ENCODE data around the gene LPIN1.
A peak's percentile ranks its signal among the peaks of the same experiment; 100 is the strongest.

Gene LPIN1

DNA sequence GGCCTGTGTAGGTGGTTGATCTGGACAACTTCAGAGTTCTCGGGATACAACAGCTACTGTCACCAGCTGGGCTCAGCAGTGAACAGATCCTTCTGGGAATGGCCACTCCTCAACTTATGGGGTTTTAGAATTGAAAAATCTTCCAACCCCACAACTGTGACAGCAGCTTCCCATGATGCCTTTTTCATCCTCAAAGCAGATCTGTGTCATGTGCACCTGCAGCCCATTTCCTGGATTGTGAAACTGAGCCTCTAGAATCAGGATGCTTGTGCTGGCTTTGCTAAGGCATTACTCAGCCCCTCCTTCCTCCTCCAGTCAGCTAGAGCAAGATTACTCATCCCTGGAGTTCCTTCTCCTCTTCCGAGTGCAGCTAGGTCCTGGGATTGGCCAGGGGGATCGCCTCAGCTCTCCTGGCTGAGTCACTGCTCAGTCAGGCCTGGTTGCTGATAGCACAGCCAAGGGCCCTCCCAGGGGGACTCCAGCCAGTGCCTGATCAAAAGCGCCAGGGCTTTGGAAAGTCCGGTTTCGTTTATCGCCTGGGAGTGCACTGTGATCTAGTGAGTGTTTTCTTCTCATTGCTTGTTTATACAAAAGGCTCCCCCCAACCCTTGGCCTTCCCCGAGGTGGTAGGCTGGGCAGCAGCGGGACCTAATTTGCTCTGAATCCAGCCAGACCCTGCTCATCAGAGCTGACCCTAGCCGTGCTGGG lies 2.4 kb upstream of the LPIN1 start:
- peak; percentile 98 for DNase-seq (ENCODE audit: low read depth)
- H3K4me3 ChIP-seq (ENCODE audit: low read depth, low read length), result no peak overlapping the region
- TF ChIP-seq, protein P1, sequence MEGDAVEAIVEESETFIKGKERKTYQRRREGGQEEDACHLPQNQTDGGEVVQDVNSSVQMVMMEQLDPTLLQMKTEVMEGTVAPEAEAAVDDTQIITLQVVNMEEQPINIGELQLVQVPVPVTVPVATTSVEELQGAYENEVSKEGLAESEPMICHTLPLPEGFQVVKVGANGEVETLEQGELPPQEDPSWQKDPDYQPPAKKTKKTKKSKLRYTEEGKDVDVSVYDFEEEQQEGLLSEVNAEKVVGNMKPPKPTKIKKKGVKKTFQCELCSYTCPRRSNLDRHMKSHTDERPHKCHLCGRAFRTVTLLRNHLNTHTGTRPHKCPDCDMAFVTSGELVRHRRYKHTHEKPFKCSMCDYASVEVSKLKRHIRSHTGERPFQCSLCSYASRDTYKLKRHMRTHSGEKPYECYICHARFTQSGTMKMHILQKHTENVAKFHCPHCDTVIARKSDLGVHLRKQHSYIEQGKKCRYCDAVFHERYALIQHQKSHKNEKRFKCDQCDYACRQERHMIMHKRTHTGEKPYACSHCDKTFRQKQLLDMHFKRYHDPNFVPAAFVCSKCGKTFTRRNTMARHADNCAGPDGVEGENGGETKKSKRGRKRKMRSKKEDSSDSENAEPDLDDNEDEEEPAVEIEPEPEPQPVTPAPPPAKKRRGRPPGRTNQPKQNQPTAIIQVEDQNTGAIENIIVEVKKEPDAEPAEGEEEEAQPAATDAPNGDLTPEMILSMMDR (IDR thresholded peaks at IDR 0.05; ENCODE audit: low read depth, low read length, missing control alignments), result no peak
- in situ Hi-C loops (cut with HindIII; ENCODE audit: low sequenced_read_pairs), result no loop called here

DNA sequence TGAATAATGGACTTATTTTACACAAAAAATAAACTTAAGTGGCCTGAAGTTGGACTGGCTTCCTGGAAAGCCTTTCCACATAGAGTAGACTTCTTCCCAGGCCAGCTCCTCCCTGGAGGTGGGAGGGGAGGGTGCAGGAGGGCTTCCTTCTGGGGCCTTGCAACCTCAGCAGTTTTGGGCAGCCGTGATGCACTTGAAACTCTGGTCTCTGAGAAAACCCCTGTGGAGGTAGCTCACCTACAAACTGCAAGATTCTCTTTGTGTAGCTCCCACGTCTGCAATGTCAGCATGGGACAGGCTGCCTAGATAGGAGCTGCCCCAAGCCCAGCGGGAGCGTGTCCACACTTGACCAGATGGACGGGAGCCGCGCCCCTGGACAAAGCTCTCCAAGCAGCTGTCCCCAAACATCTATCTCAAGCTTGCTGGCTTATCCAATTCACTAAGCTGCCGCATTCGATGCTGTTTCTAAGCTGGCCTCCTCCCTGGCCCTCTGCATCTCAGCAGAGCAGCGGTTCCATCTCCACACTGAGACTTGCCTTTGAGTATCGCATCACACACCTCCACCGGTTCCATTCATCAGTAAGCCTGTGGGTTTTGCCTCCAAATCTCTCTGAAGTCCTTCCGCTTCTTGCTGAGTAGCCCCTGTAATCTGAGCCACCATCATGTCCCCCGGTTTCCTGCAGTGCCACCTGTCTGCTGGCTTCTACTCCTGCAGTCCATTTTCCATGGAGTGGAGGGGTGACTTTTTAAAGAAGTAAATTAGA lies 1.6 kb upstream of the LPIN1 start:
- TF ChIP-seq, protein P1 (IDR thresholded peaks at IDR 0.05; ENCODE audit: low read depth, low read length, missing control alignments), result peak; percentile 64
- H3K4me3 ChIP-seq (ENCODE audit: low read depth, low read length), result no peak overlapping the region
- in situ Hi-C loops (cut with HindIII; ENCODE audit: low sequenced_read_pairs), result no loop called here
- peak; percentile 16 for DNase-seq (ENCODE audit: low read depth)

DNA sequence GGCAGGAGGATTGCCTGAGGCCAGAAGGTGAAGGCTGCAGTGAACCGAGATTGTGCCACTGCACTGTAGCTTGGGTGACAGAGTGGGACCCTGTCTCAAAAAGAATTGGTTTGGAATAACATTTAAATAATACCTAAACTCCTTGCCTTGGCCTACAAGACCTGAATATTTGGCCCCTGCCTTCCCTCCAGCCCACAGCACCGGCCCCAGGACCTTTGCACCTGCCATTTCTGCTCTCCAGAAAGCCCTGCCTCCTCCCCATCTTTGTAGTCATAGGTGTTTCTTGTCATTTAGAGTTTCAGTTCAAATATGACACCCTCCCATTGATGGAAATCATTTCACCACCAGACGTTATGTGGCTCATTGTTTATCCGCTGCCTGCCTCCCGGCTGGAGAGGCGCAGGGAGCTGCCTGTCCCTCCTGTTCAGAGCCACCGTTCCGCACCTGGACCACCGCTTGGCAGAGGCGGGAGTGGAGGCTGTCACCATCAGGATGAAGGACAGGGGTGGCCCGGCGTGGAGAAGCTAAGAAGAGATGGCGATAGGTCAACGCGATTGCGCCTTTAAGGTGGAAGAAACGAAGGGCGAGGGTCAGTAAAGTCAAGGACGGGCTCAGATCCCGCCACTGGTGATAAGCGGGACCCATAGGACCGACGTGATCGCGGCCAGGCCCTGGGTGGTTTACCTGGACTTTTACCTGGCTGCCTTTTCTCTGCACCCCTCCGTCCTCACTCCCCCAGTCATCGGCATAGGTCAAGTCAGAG lies 638 bp upstream of the LPIN1 start:
- in situ Hi-C loops (cut with HindIII; ENCODE audit: low sequenced_read_pairs), result no loop called here
- DNase-seq (ENCODE audit: low read depth), result no peak
- peak overlapping the region; percentile 26 for H3K4me3 ChIP-seq (ENCODE audit: low read depth, low read length)
- TF ChIP-seq, protein P1 (IDR thresholded peaks at IDR 0.05; ENCODE audit: low read depth, low read length, missing control alignments), result no peak

DNA sequence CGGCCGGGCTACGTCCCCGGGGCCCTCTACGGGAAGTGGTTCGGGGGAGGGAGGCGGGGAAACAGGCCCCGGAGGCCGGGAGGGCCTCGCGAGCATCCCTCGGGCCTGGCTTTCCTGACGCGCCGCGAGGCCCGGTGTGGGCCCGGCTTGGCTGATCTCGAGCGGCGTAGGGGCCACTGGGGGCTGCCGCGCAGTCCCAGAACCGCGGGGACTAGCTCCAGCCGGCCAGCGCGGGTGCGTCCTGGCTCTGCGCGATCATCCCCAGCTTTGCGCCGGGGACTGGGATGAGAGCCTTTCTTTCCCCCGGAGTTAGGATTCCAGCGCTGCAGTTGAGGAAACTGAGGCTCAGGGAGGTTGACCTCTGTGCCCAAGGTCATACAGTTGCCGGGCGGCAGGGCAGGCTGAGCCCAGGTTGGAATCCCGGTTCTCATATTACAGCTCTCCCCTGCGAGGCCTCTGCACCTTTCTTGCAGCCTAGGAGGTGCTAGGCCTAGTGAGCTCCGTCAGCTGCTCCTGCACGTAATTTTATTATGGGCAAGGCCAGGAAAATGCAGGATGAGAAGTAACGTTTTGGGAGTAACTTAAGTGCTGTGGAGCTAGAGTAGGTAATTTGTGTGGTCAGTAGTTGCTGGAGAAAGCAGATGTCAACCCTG lies 501 bp downstream of the LPIN1 start:
- TF ChIP-seq, protein P1 (IDR thresholded peaks at IDR 0.05; ENCODE audit: low read depth, low read length, missing control alignments), result no peak
- in situ Hi-C loops (cut with HindIII; ENCODE audit: low sequenced_read_pairs), result no loop called here
- DNase-seq (ENCODE audit: low read depth), result no peak
- H3K4me3 ChIP-seq (ENCODE audit: low read depth, low read length), result peak overlapping the region; percentile 82

DNA sequence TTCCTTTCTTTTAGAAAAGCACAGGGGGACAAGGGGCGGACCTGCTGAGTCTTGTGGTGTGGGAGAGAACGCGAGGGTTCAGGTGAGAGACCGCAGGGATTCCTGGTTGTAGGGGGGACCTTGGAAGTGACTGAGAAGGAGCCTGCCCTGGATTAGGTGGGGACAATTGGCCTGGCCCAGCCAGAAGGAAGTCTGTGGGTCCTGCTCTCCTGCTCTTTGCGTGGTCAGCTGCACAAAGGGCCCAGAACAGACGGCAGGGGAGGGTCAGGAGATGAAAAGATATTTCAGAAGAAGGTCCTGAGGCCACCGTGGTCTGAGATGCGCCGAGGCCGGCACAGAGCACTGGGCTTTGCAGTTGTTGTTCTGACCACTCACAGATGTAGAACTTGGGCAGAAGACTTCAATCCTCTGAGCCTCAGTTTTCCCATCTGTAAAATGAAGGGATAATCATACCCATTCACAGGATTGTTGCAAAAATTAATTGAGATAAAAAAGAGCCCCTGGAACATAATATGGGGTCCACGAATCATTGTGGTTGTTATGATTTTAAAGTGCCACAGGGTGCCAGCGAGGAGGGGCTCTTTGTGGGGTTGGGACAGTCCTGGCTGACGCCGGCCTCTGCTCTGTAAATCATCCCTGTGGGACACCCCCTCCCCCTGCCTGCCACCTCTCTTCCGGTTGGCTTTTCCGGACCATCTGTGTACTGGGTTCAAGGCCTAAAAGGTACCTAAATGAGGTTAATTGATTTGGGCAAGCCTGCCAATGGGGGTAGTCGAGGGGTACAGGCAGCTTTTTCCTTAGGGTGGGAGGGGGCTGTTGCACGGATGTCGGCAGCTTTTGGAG lies 1.8 kb downstream of the LPIN1 start:
- DNase-seq (ENCODE audit: low read depth), result no peak
- TF ChIP-seq, protein P1 (IDR thresholded peaks at IDR 0.05; ENCODE audit: low read depth, low read length, missing control alignments), result no peak
- peak overlapping the region; percentile 82 for H3K4me3 ChIP-seq (ENCODE audit: low read depth, low read length)
- in situ Hi-C loops (cut with HindIII; ENCODE audit: low sequenced_read_pairs), result no loop called here

Measured in astrocyte of the cerebellum (primary cell).